Amygdala (tissue), 56 donors: ENCODE results near the gene EMX2.

Experiments
- DNase-seq, 56 donors: peaks; one replicate each; lab custom pipeline; 2025; lab: John Stamatoyannopoulos, UW

Gene EMX2

DNA sequence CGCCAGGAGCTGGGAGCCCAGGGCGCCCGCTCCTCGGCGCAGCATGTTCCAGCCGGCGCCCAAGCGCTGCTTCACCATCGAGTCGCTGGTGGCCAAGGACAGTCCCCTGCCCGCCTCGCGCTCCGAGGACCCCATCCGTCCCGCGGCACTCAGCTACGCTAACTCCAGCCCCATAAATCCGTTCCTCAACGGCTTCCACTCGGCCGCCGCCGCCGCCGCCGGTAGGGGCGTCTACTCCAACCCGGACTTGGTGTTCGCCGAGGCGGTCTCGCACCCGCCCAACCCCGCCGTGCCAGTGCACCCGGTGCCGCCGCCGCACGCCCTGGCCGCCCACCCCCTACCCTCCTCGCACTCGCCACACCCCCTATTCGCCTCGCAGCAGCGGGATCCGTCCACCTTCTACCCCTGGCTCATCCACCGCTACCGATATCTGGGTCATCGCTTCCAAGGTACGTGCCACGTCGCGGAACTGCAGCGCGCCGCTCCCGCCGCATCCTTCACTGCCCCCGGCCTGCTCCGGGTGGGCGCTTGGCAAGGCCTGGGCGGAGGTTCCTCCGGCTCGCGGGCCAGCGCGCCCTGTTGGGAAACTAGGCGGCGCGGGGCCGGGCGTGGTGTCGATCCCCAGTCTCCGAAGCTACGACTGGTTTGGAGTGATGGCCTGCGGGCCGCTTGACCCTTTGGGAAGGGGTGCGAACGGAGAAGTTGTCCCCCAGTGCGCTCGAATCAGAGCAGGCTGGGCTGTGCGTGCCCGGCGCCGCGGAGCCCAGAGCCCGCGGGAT lies 868 bp downstream of the EMX2 start:
- DNase-seq: no peak

GRCh38 chr10:117544004-117544701 lies 1.6 kb downstream of the EMX2 start:
- no peak for DNase-seq

DNA sequence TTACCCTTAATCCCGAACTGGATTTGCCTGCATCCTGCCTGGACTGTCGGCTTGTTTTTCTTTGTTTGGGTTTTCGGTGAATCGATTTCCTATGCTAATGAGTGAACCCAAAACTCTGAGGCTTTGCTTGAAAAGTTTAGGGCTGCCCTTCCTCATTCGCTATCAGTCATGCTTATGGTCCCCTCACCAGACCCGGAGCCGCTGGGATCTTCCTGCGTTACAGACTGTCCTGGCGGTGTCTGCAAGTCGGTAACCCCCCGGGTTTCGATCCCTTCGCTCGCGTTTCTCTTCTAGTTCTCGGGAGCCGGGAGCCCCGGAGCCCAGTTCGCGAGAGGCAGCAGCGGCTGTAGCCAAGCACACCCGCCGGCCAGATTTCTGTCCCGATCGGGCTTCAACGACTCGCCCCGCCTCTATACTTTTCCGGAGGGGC lies 2.2 kb downstream of the EMX2 start:
- no peak for DNase-seq

- DNase-seq: peak in 1 of 56 donors; percentile 16
These were observed 2.8 kb downstream of the EMX2 start for GRCh38 chr10:117545141-117546019.

GRCh38 chr10:117546020-117546580 lies 3.6 kb downstream of the EMX2 start:
- DNase-seq: no peak

- DNase-seq: peak in 5 of 56 donors; percentile 19 to 33 (median 30)
These were observed 4.1 kb downstream of the EMX2 start for GRCh38 chr10:117546581-117547015.

GRCh38 chr10:117547016-117547715 lies 4.6 kb downstream of the EMX2 start:
- no peak for DNase-seq

DNA sequence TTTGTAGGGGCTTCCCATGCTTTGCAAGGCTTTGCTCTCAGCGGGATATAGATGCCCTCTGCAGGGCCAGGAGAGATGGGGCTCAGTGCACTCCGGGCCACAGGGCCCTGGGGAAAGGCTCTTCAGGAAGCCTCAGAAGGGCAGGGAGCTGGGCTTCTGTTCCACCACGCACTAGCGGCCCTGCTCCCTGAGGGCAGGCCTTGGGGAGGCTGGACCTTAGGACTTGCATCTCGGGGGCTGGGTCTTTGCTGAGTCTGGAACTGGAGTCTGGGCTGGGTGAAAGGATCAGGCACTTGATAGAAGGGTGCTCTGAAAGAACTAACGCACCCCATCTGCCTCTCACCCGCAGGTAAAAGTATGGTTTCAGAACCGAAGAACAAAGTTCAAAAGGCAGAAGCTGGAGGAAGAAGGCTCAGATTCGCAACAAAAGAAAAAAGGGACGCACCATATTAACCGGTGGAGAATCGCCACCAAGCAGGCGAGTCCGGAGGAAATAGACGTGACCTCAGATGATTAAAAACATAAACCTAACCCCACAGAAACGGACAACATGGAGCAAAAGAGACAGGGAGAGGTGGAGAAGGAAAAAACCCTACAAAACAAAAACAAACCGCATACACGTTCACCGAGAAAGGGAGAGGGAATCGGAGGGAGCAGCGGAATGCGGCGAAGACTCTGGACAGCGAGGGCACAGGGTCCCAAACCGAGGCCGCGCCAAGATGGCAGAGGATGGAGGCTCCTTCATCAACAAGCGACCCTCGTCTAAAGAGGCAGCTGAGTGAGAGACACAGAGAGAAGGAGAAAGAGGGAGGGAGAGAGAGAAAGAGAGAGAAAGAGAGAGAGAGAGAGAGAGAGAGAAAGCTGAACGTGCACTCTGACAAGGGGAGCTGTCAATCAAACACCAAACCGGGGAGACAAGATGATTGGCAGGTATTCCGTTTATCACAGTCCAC lies 5.4 kb downstream of the EMX2 start:
- DNase-seq: no peak

DNA sequence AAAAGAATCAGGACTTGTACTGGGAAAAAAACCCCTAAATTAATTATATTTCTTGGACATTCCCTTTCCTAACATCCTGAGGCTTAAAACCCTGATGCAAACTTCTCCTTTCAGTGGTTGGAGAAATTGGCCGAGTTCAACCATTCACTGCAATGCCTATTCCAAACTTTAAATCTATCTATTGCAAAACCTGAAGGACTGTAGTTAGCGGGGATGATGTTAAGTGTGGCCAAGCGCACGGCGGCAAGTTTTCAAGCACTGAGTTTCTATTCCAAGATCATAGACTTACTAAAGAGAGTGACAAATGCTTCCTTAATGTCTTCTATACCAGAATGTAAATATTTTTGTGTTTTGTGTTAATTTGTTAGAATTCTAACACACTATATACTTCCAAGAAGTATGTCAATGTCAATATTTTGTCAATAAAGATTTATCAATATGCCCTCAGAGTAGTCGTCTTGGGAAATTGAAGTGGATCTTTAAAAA lies 6.6 kb downstream of the EMX2 start:
- DNase-seq: no peak

DNA sequence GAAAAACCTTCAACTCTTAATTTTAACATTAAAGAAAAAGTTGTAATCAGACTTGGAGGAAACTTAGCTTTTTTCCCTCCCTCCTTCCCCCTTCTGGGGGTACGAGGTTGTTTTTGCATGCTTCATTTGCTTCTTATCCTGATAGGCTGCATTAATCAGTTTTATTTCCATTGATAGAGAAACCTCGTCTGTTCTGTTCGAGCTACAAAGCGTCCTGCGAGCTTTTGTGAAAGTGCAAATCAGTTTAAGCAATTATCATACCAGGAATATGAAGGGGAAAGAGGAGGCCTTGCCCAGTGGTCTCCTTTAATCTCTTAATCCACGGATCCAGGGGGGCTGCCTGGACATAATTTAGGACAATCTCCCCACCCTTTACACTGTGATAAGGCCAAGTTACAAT lies 7.5 kb downstream of the EMX2 start:
- no peak for DNase-seq

DNA sequence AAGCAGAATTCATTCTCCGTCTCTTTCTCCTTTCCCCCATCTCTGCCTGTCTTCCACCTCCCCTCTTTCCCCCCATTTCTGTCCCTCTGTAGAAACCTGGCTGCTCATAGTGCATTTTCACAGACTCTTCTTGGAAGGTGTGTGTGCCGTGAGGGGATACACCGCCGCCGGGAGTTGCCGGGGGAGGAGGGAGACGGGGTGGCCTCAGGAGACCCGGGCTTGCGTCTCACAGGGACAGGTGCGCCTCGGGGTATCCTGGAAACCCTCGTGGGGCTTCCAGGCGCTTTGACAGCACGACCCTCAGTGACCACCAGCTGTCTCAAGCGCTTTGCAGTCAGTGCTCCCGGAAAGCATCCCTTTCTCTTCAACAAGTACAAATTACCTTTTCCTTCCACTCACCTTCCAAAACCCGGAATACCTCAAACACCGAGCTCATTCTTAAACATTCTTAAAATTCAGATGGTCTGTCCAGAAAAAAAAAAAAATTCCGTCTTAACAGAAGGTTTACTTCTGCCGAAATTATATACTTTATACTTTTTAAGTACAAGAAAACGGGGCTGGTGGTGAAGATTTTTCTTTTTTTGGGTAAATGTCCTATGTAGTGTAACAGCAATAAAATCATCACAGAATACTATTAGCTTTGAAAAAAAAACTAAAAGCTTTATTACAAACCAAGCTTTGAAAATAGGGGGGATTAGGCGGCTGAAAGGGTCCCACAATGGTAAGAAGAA lies 8.2 kb downstream of the EMX2 start:
- DNase-seq: no peak

DNA sequence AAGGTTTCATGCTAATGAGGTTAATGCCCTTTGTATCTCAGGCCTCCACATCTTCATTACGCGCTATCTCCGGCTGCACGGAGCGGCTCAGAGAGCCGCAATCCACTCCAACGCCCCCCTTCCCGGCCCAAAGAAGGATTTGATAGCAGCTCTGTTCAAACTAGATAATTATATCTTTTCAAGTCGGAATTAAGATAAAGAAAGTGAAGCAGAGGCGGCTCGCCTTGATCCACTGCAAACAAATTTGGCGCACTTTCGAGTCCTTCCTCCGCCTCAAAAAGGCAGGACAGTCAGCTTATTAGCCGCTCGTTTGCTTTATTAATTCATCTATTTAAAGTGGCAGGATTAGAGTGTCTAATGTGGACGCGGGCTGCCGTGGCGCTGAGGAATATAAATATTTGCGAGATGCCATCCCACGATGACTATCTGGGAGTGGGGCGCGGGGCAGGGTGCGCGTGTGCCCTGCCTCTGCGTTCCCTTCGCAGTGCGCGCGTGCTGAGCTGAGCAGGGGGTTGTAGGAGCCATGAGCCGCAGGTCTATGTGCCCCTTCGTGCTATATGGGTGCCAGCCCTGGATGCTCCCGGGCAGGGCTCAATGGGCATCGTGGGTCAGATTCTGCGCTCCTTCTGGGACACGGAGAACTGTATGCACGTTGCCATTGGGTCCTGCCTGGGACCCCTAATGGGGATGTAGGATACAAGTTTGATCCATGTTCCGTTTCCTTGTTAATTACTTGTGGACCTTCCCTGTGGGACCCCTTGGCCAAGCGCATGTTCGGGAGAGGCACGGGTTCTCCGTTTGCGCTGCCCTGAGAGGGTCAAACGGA lies 9.0 kb downstream of the EMX2 start:
- no peak for DNase-seq

- peak in 37 of 56 donors; percentile 7 to 82 (median 49) for DNase-seq
These were observed 9.6 kb downstream of the EMX2 start for GRCh38 chr10:117552156-117552631.

DNA sequence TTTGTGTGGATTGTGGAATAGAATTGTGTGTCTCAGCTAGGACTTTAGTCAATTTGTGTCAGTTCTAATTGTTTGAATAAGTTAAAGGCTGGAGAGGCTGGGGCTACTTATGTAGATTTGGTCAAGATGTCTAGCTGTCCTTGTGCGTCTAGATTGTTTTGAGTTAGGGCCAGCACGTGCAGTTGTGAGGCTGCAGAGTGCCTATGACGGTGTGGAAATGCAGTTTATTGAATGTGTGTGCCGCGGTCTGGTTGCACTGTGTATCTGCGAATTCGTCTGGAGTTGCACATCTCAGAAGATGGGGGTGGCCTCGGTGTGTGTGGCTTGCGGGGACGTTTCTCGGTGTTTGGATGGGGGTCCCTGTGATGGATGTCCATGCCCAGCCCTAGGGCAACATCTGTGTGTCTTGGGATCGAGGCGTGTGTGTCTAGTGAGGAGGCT lies 10.2 kb downstream of the EMX2 start:
- no peak for DNase-seq

DNA sequence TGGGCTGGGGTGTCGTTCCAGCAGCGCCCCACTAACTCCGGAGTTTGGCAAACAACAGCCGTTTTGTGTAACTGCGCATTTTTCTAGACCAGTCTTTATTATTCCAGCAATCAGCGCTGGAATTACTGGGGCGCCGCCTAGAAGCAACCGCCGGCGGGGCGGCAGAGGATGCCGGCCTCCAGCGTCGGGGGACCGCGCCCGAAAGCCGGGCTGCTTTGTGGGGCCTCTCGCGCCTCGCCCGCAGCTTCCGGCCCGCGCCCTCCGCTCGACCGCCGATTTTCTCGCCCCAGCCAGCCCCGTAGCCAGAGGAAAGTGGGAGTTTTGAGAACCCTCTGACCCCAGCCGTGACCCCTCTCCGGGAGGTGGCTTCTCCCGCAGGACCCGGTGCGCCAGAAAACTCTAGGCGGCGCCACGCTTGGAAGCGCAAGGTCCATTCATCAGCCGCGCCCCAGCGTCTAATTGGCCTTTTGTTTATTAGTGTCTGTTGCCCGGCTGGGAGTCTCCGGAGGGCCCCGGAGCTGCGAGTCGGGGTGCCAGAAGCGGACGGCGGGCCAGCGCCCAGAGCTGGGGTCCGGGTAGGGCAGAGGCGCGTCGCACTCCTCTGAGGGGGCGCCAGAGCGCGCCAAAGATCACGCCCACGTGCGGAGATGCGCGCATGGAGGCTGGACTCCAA lies 10.7 kb downstream of the EMX2 start:
- DNase-seq: peak in 4 of 56 donors; percentile 16 to 37 (median 26)

GRCh38 chr10:117553815-117554172 lies 11.2 kb downstream of the EMX2 start:
- DNase-seq: no peak
